Endothelial cell of hepatic sinusoid (primary cell): ENCODE data around the gene INTS13.
"Not testable (repeated sequence)": the region's sequence is repeated elsewhere in the genome, so short reads cannot be mapped to it uniquely, and the experiment has no call there.

Experiments
- in situ Hi-C: cut with HindIII; loops from 2 replicates; pipeline ENCODE4 v1.10.0; 2017; ENCODE audit warnings: low sequenced_read_pairs

INTS13 gene

GRCh38 chr12:26937863-26938700, at the start of gene INTS13, which contains the start of gene FGFR1OP2:
TSS of gene INTS13 (minus strand) at chr12:26937981. CDS start at chr12:26936803, 1,178 bp downstream.
TSS of gene FGFR1OP2 (plus strand) at chr12:26938470. CDS start at chr12:26954159, 15,689 bp downstream.
- in situ Hi-C loops, result no loop called here

- in situ Hi-C loops, result no loop called here
Measured at GRCh38 chr12:26982866-26983265, 45.1 kb upstream of the INTS13 start.

GRCh38 chr12:26979733-26980132, 42.0 kb upstream of the INTS13 start:
- in situ Hi-C loops, result no loop called here

GRCh38 chr12:26978801-26979200, 41.0 kb upstream of the INTS13 start:
- in situ Hi-C loops, result no loop called here

GRCh38 chr12:26976687-26977086, 38.9 kb upstream of the INTS13 start:
- in situ Hi-C loops, result no loop called here

- in situ Hi-C loops, result no loop called here
Measured at GRCh38 chr12:26971963-26972362, 34.2 kb upstream of the INTS13 start.

GRCh38 chr12:26970136-26970535, 32.4 kb upstream of the INTS13 start:
- in situ Hi-C loops, result no loop called here

- in situ Hi-C loops, result loop anchor here (5.0 kb wide), 1 partner anchor 50 kb away; no protein-coding TSS in a partner anchor
Measured at GRCh38 chr12:26966842-26967241, 29.1 kb upstream of the INTS13 start.

GRCh38 chr12:26963413-26963812, 25.6 kb upstream of the INTS13 start:
- in situ Hi-C loops, result no loop called here

- in situ Hi-C loops, result no loop called here
Measured at GRCh38 chr12:26961803-26962202, 24.0 kb upstream of the INTS13 start.

GRCh38 chr12:26961391-26961790, 23.6 kb upstream of the INTS13 start:
- in situ Hi-C loops, result not testable (repeated sequence)

GRCh38 chr12:26954027-26954426, 16.2 kb upstream of the INTS13 start:
- in situ Hi-C loops, result no loop called here

GRCh38 chr12:26953447-26953846, 15.7 kb upstream of the INTS13 start:
- in situ Hi-C loops, result no loop called here

- in situ Hi-C loops, result no loop called here
Measured at GRCh38 chr12:26948309-26948708, 10.5 kb upstream of the INTS13 start.

- in situ Hi-C loops, result no loop called here
Measured at GRCh38 chr12:26941215-26941594, 3.4 kb upstream of the INTS13 start.

GRCh38 chr12:26940516-26941214, 2.9 kb upstream of the INTS13 start:
- in situ Hi-C loops, result no loop called here

- in situ Hi-C loops, result no loop called here
Measured at GRCh38 chr12:26939953-26940352, 2.2 kb upstream of the INTS13 start.

GRCh38 chr12:26939192-26939832, 1.5 kb upstream of the INTS13 start:
- in situ Hi-C loops, result no loop called here

GRCh38 chr12:26938701-26939062, 901 bp upstream of the INTS13 start:
- in situ Hi-C loops, result no loop called here

GRCh38 chr12:26937443-26937862, 328 bp downstream of the INTS13 start:
- in situ Hi-C loops, result no loop called here
